ENCODE data around the gene STX4. TPM values are rescaled to one million over a fixed set of nuclear protein-coding genes. Genes with fewer than 3 reads are reported as not detected.
A peak's percentile ranks its signal among the peaks of the same experiment; 100 is the strongest.

Gene STX4
- total and polyA plus RNA-seq, 8 donors = 37.7 to 84.8 (median 43.3) TPM

- ATAC-seq = peak; percentile 2
- intact Hi-C loops (cut with DNase I) = no loop called here
- Histone ChIP-seq H3K4me3 (peak overlapping the region; percentile 40 to 47), H3K4me1 (peaks cover 7 to 24% of the 10 kb centered on the region in 2 donors), H3K27me3 (peaks cover 0 to 21% of the 10 kb centered on the region in 2 donors), H3K9me3 (no peaks in the 10 kb centered on the region), H3K36me3 (no peaks in the 10 kb centered on the region), H3K27ac (peak overlapping the region in 1 of 2 donors; percentile 13)
- no peak for TF ChIP-seq CTCF (IDR thresholded peaks at IDR 0.05)
- DNase-seq = no peak
Measured at GRCh38 chr16:30996324-30996984, 36.9 kb upstream of the STX4 start.

DNA sequence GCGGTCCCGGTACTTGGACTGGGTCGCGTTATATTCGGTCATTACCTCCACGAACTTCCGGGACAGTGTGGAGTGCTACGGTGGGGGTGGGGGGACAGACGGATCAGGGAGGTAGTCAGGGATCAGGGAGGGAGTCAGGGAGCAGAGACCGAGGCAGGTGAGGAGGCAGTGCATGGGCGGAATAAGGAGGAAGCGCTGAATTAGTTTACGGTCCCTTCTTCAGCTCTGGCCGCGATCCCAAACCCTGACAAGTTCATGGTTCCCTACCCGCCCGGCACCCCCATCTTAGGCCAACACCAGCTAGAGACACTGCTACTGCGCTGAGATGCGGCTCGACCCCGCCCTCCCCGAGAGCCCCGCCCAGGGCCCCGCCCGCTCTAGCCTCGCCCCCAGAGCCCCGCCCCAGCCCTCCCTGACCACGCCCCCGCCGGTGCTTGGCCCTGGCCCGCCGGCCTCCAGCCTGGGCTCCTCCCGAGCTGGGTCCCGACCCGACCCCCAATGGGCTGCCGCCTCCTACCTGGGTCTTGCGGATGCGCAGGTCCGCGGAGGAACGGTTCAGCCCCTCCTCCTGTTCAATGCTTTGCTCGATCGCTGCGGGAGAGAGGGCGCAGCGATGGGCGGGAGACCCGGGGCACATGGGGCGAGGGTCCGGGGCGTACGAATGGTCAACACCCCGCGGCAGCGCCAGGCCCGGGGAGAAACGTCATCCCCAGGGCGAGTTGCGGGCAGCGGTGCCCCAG lies 36.2 kb upstream of the STX4 start:
- H3K9me3 ChIP-seq = no peaks in the 10 kb centered on the region
- intact Hi-C loops (cut with DNase I) = no loop called here
- no peaks in the 10 kb centered on the region for H3K36me3 ChIP-seq
- peak overlapping the region; percentile 40 to 47 for H3K4me3 ChIP-seq
- peak; percentile 97 for ATAC-seq
- peak overlapping the region in 1 of 2 donors; percentile 18 for H3K27ac ChIP-seq
- peaks cover 0 to 27% of the 10 kb centered on the region in 2 donors for H3K27me3 ChIP-seq
- H3K4me1 ChIP-seq = peaks cover 7 to 24% of the 10 kb centered on the region in 2 donors
- peak in 3 of 4 donors; percentile 41 to 96 (median 87) for DNase-seq
- no peak for TF ChIP-seq CTCF (IDR thresholded peaks at IDR 0.05)

DNA sequence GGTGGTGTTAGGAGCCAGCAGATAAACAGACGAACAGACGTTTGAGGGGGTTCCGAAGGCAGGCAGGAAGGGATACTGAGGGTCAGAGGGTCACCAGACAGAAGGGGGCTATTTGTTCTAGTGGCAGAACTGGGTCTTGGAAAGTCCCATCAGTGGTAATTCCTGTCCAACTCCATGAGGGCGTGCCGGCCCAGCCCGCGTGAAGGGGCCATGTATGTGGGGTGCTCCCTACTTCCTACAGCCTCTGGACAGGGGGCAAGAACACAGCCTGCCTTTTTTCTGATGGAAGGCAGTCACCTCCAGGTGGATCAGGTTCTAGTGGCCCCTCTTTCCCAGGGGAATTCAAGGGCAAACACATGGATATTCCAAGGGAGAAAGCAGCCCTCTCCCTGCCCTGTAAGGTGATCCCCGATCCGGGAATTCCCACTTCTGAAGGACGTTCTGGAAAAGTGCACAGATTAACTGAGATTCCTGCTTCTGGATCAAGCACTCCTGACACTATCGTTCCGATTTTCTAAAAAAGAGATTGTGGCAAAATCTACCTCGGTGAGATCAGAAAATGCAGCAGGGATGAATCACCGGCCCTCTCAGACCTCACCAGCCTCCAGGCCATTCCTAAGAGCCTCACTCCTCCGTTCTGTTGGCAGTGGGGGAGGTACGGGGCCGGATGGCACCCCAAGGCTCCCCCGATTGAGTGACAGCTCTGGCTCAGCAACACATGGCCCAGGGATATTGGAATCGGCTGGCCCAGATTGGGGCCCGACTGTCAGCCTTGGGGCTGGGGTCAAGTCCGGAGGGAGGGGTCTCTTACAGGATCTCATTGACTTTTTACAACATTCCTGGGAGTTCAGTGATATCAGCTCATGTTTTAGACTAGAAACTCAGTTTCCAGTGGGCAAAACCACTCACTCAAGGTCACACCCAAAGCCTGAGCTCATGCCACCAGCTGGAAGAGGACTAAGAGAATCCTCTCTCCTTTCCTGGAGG lies 35.3 kb upstream of the STX4 start:
- Histone ChIP-seq H3K36me3 (no peaks in the 10 kb centered on the region), H3K27me3 (peaks cover 0 to 31% of the 10 kb centered on the region in 2 donors), H3K4me1 (peaks cover 7 to 24% of the 10 kb centered on the region in 2 donors), H3K27ac (peak overlapping the region in 1 of 2 donors; percentile 18), H3K9me3 (no peaks in the 10 kb centered on the region), H3K4me3 (peak overlapping the region; percentile 40 to 47)
- no peak for DNase-seq
- TF ChIP-seq CTCF (IDR thresholded peaks at IDR 0.05) = no peak
- ATAC-seq = peak; percentile 47
- intact Hi-C loops (cut with DNase I) = no loop called here

DNA sequence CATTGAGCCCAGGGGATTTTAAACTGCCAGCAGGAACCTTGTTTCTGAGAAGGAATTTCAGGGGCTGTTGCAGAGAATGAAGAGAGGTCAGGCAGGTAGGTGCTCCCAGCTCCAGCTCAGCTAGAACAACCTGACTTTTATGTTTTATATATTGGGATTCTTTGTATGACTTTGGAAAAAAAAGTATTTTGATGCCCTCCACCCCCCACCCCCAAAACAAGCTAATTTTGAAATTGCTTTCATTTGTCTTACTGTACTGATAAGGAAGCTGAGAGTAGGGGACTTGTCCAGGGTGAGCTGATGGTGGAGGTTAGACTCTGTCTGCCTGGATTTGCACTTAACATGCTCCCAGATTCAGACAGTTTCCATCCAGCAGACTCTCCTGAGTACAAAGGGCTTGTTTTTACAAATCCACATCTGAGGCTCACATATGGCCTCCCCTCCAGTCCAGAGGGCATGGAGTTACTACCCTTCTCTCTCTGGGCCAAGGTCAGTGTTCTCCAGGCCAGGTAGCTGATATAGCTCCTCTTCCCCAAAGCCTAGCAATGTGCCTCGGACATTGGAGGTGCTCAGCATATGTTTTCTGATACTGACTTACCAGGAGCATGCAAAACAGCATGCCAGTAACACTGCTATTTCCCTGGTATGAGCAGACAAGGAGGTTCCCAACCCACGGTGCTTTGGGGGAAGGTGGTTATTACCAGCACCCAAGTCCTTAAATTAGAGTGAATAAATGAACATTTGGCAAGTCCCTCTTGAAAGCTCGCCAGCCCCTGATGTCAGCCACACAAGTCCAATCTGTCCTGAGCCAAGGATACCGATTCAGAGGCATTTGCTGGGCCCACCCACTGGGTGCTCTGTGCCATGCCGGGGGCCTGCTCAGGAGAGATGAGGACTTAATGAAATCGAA lies 34.3 kb upstream of the STX4 start:
- Histone ChIP-seq H3K4me3 (no peak overlapping the region), H3K9me3 (no peaks in the 10 kb centered on the region), H3K4me1 (peaks cover 7 to 24% of the 10 kb centered on the region in 2 donors), H3K36me3 (no peaks in the 10 kb centered on the region), H3K27me3 (peaks cover 0 to 31% of the 10 kb centered on the region in 2 donors), H3K27ac (no peak overlapping the region)
- no peak for DNase-seq
- ATAC-seq = no peak
- no peak for TF ChIP-seq CTCF (IDR thresholded peaks at IDR 0.05)
- intact Hi-C loops (cut with DNase I) = no loop called here
